Ammon's horn (tissue), 1 donor: ENCODE measurements around the gene CYP2A7.
"Not testable (repeated sequence)": the region's sequence is repeated elsewhere in the genome, so short reads cannot be mapped to it uniquely, and the experiment has no call there.

Experiments
- DNase-seq: peaks from one replicate; pipeline ENCODE4 v3.0.0-alpha.2; 2016; ENCODE audit warnings: low spot score

CYP2A7 gene

GRCh38 chr19:40899964-40900363 is 17.9 kb upstream of the CYP2A7 start:
- not testable (repeated sequence) for DNase-seq

- not testable (repeated sequence) for DNase-seq
These were observed 15.1 kb upstream of the CYP2A7 start for GRCh38 chr19:40896843-40897789.

GRCh38 chr19:40896418-40896796 is 14.4 kb upstream of the CYP2A7 start:
- DNase-seq, result no peak

GRCh38 chr19:40893112-40893511 is 11.1 kb upstream of the CYP2A7 start:
- no peak for DNase-seq

GRCh38 chr19:40889366-40889765 is 7.3 kb upstream of the CYP2A7 start:
- DNase-seq, result no peak

- DNase-seq, result no peak
These were observed 6.2 kb upstream of the CYP2A7 start for GRCh38 chr19:40888191-40888590.

GRCh38 chr19:40884187-40884931 is 2.3 kb upstream of the CYP2A7 start:
- not testable (repeated sequence) for DNase-seq

GRCh38 chr19:40879349-40879748 is 2.7 kb downstream of the CYP2A7 start:
- DNase-seq, result not testable (repeated sequence)

- not testable (repeated sequence) for DNase-seq
These were observed 6.5 kb downstream of the CYP2A7 start for GRCh38 chr19:40875526-40875951.

GRCh38 chr19:40874874-40875273 is 7.2 kb downstream of the CYP2A7 start:
- not testable (repeated sequence) for DNase-seq

- DNase-seq, result not testable (repeated sequence)
These were observed 8.2 kb downstream of the CYP2A7 start for GRCh38 chr19:40873873-40874272.

GRCh38 chr19:40872209-40872608 is 9.8 kb downstream of the CYP2A7 start:
- DNase-seq, result no peak

- no peak for DNase-seq
These were observed 14.3 kb downstream of the CYP2A7 start for GRCh38 chr19:40867701-40868100.

- not testable (repeated sequence) for DNase-seq
These were observed 17.1 kb downstream of the CYP2A7 start for GRCh38 chr19:40864739-40865496.

GRCh38 chr19:40862785-40863184 is 19.2 kb downstream of the CYP2A7 start:
- no peak for DNase-seq

GRCh38 chr19:40862333-40862732 is 19.7 kb downstream of the CYP2A7 start:
- no peak for DNase-seq

GRCh38 chr19:40858109-40858508 is 23.9 kb downstream of the CYP2A7 start:
- DNase-seq, result no peak

GRCh38 chr19:40852467-40853152 is 29.4 kb downstream of the CYP2A7 start:
- not testable (repeated sequence) for DNase-seq

GRCh38 chr19:40850277-40850676 is 31.8 kb downstream of the CYP2A7 start, which contains the start of gene CYP2A6:
Gene CYP2A6 (minus strand): TSS chr19:40850447. CDS start chr19:40850426, 21 bp downstream.
- not testable (repeated sequence) for DNase-seq

- not testable (repeated sequence) for DNase-seq
These were observed 35.3 kb downstream of the CYP2A7 start for GRCh38 chr19:40846722-40847121.

GRCh38 chr19:40843653-40844052 is 38.4 kb downstream of the CYP2A7 start:
- not testable (repeated sequence) for DNase-seq
